Kasumi-1 (cell line): ENCODE measurements around the gene TESK2.
"Not testable (repeated sequence)": the region's sequence is repeated elsewhere in the genome, so short reads cannot be mapped to it uniquely, and the experiment has no call there.

Source experiments
- DNase-seq, 2 experiments: peaks; one replicate each; lab custom pipeline; 2025; lab: John Stamatoyannopoulos, UW

Gene TESK2

GRCh38 chr1:45490626-45491486, at the start of gene TESK2:
TSS of gene TESK2 (minus strand) at chr1:45491163. CDS start at chr1:45457785, 33,378 bp downstream.
- peak; percentile 100 for DNase-seq

GRCh38 chr1:45536886-45537285, 45.9 kb upstream of the TESK2 start:
- DNase-seq = no peak

- no peak for DNase-seq
Measured at GRCh38 chr1:45535988-45536766, 45.2 kb upstream of the TESK2 start.

- DNase-seq = no peak
Measured at GRCh38 chr1:45531873-45532272, 40.9 kb upstream of the TESK2 start.

DNA sequence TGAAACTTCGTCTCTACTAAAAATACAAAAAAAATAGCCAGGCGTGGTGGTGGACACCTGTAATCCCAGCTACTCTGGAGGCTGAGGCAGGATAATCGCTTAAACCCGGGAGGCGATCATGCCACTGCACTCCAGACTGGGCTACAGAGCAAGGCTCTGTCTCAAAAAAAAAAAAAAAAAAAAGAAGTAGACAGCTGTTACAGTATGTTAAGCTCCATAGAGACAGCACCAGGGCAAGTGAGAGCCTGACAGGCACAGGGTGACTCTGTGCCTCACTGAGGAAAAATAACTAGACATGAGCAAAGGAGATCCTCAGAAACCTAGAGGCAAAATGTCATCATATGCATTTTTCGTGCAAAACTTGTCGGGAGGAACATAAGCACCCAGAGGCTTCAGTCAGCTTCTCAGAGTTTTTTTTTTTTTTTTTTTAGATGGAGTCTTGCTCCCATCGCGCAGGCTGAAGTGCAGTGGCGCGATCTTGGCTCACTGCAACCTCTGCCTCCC, 39.7 kb upstream of the TESK2 start:
- no peak for DNase-seq

- DNase-seq = no peak
Measured at GRCh38 chr1:45526135-45526644, 35.2 kb upstream of the TESK2 start.

DNA sequence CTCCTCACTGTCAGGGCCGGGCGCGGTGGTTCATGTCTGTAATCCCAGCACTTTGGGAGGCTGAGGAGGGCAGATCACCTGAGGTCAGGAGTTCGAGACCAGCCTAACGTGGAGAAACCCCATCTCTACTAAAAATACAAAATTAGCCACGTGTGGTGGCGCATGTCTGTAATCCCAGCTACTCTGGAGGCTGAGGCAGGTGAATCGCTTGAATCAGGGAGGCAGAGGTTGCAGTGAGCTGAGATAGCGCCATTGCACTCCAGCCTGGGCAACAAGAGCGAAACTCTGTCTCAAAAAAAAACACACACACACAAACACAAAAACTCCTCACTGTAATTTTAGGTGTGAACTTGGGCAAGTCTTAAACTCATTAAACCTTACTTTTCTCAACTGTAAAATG, 33.0 kb upstream of the TESK2 start:
- not testable (repeated sequence) for DNase-seq

DNA sequence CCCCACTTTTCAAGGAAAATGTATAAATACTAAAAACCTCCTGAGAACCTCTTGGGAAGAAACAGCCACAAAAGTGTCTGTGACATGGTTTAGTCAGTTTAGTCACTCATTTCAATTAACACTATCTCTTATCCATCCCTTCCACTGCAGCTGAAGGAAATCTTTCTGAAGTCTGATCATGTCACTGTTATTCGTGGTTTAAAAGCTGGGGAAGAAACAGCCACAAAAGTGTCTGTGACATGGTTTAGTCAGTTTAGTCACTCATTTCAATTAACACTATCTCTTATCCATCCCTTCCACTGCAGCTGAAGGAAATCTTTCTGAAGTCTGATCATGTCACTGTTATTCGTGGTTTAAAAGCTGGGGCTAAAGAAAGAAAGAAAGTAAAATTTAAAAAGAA, 32.6 kb upstream of the TESK2 start:
- DNase-seq = not testable (repeated sequence)

DNA sequence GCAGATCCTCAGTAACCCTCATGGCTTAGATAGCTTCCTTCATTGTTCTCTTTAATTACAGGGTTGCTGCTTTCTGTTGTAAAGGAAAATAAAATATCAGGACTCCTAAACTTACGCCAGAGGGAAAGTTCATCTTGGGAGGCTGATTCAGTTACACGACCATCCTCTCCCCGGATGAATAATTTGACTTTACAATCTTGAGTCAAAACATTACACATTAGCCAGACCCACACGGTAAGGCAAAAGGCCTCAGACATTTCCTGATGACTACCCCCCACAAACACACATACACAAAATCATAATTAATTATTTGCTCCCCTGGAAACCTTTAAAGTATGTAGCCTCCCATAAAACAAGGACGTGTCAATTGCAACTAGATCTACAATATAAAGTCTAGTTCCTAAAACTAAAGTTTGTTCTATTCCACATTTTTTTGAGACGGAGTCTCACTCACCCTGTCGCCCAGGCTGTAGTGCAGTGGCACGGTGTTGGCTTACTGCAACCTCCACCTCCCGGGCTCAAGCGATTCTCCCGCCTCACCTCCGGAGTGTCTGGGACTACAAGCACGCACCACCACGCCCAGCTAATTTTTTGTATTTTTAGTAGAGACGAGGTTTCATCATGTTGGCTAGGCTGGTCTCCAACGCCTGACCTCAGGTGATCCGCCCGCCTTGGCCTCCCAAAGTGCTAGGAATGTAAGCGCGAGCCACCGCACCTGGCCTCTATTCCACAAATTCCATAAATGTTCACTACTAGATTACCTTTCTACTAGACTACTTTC, 31.6 kb upstream of the TESK2 start:
- DNase-seq = no peak

GRCh38 chr1:45521413-45522323, 30.7 kb upstream of the TESK2 start, which contains the start of gene PRDX1:
TSS of gene PRDX1 (minus strand) at chr1:45521884. CDS start at chr1:45519043, 2,841 bp downstream.
- DNase-seq = peak; percentile 90 to 93

DNA sequence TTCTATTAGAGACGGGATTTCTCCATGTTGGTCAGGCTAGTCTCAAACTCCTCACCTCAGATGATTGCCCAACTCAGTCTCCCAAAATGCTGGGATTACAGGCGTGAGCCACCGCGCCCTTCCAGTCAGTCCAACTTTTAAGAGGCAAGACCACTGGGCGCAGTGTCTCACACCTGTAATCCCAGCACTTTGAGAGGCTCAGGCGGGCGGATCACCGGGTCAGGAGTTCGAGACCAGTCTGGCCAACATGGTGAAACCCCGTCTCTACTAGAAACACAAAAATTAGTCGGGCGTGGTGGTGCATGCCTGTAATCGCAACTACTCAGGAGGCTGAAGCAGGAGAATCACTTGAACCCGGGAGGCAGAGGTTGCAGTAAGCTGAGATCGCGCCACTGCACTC, 28.8 kb upstream of the TESK2 start:
- not testable (repeated sequence) for DNase-seq

GRCh38 chr1:45518910-45519309, 27.9 kb upstream of the TESK2 start:
- DNase-seq = no peak

DNA sequence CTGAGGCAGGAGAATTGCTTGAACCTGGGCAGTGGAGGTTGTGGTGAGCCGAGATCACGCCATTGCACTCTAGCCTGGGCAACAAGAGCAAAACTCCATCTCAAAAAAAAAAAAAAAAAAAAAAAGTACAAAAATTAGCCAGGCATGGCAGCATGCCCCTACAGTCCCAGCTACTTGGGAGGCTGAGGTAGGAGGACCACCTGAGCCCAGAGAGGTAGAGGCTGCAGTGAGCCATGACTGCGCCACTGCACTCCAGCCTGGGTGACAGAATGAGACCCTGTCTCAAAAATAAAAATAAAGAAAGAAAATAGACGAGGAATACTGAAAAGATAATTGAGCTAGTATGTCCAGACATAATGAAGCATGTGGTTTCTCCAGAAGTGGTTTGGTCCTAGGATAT, 27.4 kb upstream of the TESK2 start:
- not testable (repeated sequence) for DNase-seq

DNA sequence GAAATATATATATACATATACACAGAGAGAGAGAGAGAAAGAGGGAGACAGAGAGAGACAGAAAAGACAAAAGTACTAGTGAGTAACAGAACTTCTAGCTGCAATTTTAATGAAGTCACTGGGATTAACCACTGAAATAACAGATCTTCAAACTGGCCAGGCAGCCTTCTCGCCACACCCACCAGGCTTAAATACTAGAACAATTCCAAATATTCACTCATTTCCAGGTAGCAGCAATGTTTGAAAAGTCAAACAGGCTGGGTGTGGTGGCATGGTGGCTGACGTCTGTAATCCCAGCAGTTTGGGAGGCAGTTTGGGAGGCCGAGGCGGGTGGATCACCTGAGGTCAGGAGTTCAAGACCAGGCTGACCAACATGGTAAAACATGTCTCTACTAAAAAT, 25.5 kb upstream of the TESK2 start:
- no peak for DNase-seq

GRCh38 chr1:45516036-45516435, 25.1 kb upstream of the TESK2 start:
- DNase-seq = no peak

- not testable (repeated sequence) for DNase-seq
Measured at GRCh38 chr1:45513532-45514260, 22.7 kb upstream of the TESK2 start.

DNA sequence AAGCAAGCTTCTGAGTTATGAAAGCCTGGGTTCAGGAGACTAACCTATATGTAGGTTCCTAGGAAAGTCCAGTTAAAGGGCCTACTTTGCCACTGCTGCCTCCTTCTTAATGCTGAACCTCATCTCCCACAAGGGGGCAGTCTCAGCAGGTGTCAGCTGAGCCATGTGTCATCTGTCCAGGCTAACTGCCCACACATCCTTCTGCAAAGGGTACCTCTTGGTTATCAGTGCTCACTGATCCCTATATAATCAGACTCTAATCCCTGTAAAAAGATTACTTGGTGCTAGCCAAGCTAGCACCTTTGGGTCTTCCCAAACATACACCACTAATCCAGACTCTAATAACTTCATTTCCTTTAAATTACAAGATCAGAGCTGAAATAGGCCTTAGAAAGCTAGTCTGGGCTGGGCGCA, 21.7 kb upstream of the TESK2 start:
- DNase-seq = peak; percentile 60 to 61

DNA sequence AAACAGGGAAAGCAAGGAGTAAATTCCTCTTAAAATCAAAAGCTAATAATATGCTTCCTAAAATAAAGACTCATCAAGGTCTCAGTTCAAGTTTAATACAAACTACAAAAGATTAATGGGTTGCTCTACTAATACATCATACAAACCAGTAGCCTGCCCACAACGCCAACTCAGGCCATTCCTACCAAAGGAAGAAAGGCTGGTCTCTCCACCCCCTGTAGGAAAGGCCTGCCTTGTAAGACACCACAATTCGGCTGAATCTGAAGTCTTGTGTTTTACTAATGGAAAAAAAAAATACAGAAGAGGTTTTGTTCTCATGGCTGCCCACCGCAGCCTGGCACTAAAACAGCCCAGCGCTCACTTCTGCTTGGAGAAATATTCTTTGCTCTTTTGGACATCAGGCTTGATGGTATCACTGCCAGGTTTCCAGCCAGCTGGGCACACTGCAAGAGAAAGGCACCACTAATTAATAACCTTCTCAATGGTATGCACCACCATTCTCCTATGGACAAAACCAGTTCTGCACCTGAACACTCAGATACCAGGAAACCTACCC, 20.1 kb upstream of the TESK2 start:
- no peak for DNase-seq
